Endothelial cell (in vitro differentiated cells): ENCODE results near the gene AUTS2. TPM values are rescaled to one million over a fixed set of nuclear protein-coding genes. Genes with fewer than 3 reads are reported as not detected.

Source experiments
- DNase-seq: peaks from one replicate; pipeline ENCODE4 v3.0.0; 2021; ENCODE audit warnings: low spot score
- H3K27ac Mint-ChIP-seq: one replicate; pipeline ENCODE4 v1.8.0; 2021; ENCODE audit warnings: mixed read lengths, inconsistent platforms; ENCODE audit not compliant: unreplicated experiment
- H3K27me3 Mint-ChIP-seq: one replicate; pipeline ENCODE4 v1.8.0; 2021; ENCODE audit warnings: mild to moderate bottlenecking, moderate library complexity, mixed read lengths, inconsistent platforms; ENCODE audit not compliant: unreplicated experiment
- H3K36me3 Mint-ChIP-seq: one replicate; pipeline ENCODE4 v1.8.0; 2021; ENCODE audit warnings: mild to moderate bottlenecking, low read depth, mixed read lengths, inconsistent platforms; ENCODE audit not compliant: unreplicated experiment
- H3K4me1 Mint-ChIP-seq: one replicate; pipeline ENCODE4 v1.8.0; 2021; ENCODE audit warnings: mild to moderate bottlenecking, mixed read lengths, inconsistent platforms; ENCODE audit not compliant: unreplicated experiment
- H3K4me3 Mint-ChIP-seq: one replicate; pipeline ENCODE4 v1.8.0; 2021; ENCODE audit warnings: mild to moderate bottlenecking, mixed read lengths, inconsistent platforms; ENCODE audit not compliant: unreplicated experiment
- H3K9me3 Mint-ChIP-seq: one replicate; pipeline ENCODE4 v1.8.0; 2021; ENCODE audit warnings: mixed read lengths, inconsistent platforms; ENCODE audit not compliant: unreplicated experiment
- total RNA-seq: library from RNA; stranded (reverse); fragmentation: NEBNext Ultra II Directional; extraction: Animal tissue kit (Norgen Biotek cat#: 25700); gene quantifications from one replicate; pipeline ENCODE4 v1.2.1, GENCODE V29; 2021; ENCODE audit not compliant: unreplicated experiment
- TF ChIP-seq, protein P1 (sequence below): fragments of 200-600 bp; sonication (generic); IDR thresholded peaks from one replicate; pipeline ENCODE4 v1.5.0; 2021; ENCODE audit warnings: antibody characterized with exemption; ENCODE audit not compliant: unreplicated experiment

Gene AUTS2
- total RNA-seq, 1 donor from 2014 or later, result 103 TPM

DNA sequence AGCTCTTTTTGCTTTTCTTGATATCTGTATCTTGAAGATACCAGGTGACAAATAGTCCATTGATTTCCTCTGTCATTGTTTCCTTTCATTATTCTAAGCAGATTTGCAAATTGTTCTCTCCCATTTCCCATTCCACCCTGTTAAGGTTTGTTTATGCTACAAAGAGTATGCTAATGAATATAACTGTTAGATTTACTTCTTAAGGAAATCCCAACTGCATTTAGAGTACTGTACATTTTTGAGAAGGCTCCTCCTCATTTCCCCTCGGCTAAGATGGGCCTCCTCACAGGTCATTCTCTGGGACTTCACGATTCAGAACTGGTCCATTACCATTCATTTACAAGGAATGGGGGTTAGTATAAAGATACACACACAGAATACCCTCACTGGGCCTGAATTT lies 15.6 kb downstream of the AUTS2 start:
- Mint-ChIP-seq H3K4me1 (peaks cover 45% of the 10 kb centered on the region), H3K36me3 (no peaks in the 10 kb centered on the region), H3K4me3 (no peak overlapping the region), H3K27ac (no peak overlapping the region), H3K9me3 (no peaks in the 10 kb centered on the region), H3K27me3 (no peaks in the 10 kb centered on the region)
- TF ChIP-seq, protein P1, sequence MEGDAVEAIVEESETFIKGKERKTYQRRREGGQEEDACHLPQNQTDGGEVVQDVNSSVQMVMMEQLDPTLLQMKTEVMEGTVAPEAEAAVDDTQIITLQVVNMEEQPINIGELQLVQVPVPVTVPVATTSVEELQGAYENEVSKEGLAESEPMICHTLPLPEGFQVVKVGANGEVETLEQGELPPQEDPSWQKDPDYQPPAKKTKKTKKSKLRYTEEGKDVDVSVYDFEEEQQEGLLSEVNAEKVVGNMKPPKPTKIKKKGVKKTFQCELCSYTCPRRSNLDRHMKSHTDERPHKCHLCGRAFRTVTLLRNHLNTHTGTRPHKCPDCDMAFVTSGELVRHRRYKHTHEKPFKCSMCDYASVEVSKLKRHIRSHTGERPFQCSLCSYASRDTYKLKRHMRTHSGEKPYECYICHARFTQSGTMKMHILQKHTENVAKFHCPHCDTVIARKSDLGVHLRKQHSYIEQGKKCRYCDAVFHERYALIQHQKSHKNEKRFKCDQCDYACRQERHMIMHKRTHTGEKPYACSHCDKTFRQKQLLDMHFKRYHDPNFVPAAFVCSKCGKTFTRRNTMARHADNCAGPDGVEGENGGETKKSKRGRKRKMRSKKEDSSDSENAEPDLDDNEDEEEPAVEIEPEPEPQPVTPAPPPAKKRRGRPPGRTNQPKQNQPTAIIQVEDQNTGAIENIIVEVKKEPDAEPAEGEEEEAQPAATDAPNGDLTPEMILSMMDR, result no peak
- no peak for DNase-seq

DNA sequence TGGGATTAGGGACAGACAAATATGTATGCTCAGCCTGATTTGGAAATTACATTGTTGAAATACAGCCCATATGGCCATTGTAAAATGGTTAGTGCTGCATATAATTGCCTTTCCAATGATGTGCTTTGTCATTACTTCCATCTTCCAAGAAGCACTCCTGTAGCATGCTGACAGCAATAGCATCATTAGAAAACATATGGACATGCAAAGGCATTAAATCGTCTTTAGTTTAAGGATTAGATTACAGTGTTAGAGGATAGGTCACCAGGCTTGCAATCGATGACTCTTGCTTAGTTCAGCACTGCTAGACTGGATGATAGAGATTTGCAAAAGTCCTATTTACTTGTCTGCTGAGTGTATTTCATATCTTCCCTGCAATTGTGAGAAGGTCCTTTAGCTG lies 17.4 kb downstream of the AUTS2 start:
- Mint-ChIP-seq H3K27me3 (peaks cover 2% of the 10 kb centered on the region), H3K27ac (no peak overlapping the region), H3K4me1 (peaks cover 47% of the 10 kb centered on the region), H3K4me3 (no peak overlapping the region), H3K36me3 (peaks cover 6% of the 10 kb centered on the region), H3K9me3 (no peaks in the 10 kb centered on the region)
- TF ChIP-seq, protein P1, result no peak
- DNase-seq, result no peak

- peaks cover 55% of the 10 kb centered on the region for H3K4me1 Mint-ChIP-seq
These were observed 19.1 kb downstream of the AUTS2 start for GRCh38 chr7:69617364-69617763.

DNA sequence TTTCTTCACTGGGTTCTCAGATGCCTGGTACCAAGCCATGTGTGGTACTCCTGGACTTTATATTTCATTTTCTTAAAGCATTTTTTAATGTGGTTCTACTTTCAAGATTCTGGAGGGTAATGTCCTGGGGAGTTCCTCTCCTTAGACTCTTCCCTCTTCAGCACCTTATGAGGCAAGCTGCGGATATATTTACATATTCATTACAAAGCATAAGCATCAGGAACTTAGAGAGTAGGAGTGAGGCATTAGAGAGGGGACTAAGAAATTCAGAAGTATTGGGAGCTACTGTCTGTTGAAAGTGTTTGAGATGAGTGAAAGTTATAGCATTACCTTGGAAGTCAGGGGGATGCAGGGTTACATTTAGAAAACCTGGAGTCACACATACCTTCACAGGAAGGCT lies 20.8 kb downstream of the AUTS2 start:
- Mint-ChIP-seq H3K4me3 (no peak overlapping the region), H3K27ac (no peak overlapping the region), H3K36me3 (peaks cover 6% of the 10 kb centered on the region), H3K4me1 (peaks cover 49% of the 10 kb centered on the region), H3K27me3 (peaks cover 2% of the 10 kb centered on the region), H3K9me3 (no peaks in the 10 kb centered on the region)
- TF ChIP-seq, protein P1, result no peak
- DNase-seq, result no peak

More at GRCh38 chr7:69617364-69617763, 19.1 kb downstream of the AUTS2 start:
- TF ChIP-seq, protein P1, result no peak
- peak overlapping the region; percentile 5 for H3K27ac Mint-ChIP-seq
- H3K27me3 Mint-ChIP-seq, result peaks cover 2% of the 10 kb centered on the region
- H3K9me3 Mint-ChIP-seq, result no peaks in the 10 kb centered on the region
- peaks cover 6% of the 10 kb centered on the region for H3K36me3 Mint-ChIP-seq
- H3K4me3 Mint-ChIP-seq, result no peak overlapping the region
- DNase-seq, result no peak

- Mint-ChIP-seq H3K9me3 (no peaks in the 10 kb centered on the region), H3K36me3 (peaks cover 6% of the 10 kb centered on the region), H3K4me3 (peak overlapping the region; percentile 48), H3K4me1 (peaks cover 52% of the 10 kb centered on the region), H3K27ac (no peak overlapping the region), H3K27me3 (peaks cover 2% of the 10 kb centered on the region)
- TF ChIP-seq, protein P1, result no peak
- no peak for DNase-seq
These were observed 21.4 kb downstream of the AUTS2 start for GRCh38 chr7:69619635-69620034.
